Activated T-helper 1 cell treated with Interleukin-2 at 50 U/mL for 16 hours (primary cell): ENCODE measurements around the gene SNX7.

ENCODE experiments used
- DNase-seq: peaks from one replicate; pipeline ENCODE4 v3.0.0-alpha.2; 2020; ENCODE audit warnings: low read depth

SNX7 gene, protein sequence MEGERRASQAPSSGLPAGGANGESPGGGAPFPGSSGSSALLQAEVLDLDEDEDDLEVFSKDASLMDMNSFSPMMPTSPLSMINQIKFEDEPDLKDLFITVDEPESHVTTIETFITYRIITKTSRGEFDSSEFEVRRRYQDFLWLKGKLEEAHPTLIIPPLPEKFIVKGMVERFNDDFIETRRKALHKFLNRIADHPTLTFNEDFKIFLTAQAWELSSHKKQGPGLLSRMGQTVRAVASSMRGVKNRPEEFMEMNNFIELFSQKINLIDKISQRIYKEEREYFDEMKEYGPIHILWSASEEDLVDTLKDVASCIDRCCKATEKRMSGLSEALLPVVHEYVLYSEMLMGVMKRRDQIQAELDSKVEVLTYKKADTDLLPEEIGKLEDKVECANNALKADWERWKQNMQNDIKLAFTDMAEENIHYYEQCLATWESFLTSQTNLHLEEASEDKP

DNA sequence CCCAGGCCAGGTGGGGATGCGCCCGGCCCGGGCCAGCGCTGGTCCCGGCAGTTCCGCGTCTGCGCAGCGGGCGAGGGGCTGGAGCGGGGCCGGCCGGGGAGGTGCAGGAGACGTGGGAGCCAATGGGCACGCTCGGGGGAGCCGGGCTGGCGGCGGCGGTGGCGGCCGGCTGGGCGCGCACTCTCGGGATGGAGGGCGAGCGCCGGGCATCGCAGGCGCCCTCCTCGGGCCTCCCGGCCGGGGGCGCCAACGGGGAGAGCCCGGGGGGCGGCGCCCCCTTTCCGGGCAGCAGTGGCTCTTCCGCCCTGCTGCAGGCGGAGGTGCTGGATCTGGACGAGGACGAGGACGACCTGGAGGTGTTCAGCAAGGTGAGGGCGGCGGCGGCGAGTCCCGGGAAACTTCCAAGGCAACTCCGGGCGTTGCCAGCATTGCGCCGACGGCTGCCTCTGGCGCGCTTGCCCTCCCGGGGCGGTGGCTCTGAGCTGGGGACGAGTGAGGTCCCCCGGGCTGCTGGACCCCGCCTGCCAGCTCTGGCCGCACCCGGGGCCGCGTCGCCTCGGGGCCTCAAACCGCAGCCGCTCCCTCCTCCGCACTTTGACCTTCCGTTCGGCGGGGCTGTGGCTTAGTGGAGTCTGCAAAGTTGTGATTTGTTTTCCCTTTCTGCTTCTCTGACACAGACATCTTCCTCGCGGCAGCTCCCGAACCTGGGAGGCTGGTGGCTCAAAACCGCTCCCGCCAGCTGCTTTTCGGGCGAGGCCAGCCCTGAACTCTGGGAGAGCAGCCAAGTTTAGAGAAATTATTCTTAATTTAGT lies at the start of gene SNX7:
Gene SNX7, plus strand, starts transcription at position 178 of the 812 bp plus-strand sequence. Its CDS starts 11 bp downstream, at position 189.
- no peak for DNase-seq

DNA sequence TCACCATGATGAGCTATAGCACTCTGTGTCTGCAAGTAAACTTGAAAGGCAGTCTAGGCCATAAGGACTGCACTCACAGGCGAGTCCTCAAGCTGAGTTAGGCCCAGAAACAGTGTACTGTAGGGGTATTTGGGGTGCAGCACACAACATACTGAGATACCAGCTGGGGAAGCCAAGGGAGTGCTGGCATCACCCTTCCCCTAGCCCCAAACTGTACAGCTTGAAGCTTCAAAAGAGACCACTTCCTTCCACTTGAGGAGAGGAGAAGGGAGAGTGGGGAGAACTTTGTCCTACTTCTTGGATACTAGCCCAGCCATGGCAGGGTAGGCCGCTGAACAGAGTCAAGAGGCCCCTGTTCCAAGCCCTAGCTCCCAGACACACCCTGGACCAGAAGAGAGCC lies 24.2 kb upstream of the SNX7 start:
- no peak for DNase-seq

DNA sequence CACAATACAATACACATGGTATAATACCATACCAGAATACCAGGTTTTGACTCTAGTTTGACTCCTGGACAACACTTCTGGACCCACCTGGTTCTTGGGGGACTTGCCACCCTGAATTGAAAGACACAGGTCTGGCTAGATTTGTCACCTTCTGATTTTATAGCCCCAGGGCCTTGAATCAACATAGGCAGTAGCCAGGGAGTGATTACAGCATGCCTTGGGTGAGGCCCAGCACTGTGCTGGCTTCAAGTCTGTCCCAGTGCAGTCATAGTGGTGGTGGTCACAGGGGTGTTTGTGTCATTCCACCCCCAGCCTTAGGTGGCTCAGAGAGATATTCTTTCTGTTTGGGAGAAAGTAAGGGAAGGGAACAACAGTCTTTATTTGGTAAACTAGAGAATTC lies 23.3 kb upstream of the SNX7 start:
- DNase-seq = no peak

DNA sequence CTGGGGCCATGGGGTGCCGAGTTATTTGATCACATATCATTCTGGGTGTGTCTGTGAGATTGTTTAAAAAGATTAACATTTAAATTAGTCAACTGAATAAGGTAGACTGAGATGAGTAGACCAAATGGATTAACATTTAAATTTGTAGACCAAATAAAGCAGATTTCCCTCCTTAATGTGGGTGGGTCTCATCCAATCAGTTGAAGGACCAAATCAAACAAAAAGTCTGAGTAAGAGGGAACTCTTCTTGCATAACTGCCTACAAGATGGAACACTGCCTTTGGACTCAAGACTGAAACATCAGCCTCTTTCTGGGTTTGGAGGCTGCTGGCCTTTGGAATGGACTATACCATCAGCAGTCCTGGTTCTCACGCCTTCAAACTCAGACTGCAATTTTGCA lies 17.0 kb upstream of the SNX7 start:
- DNase-seq = no peak

DNA sequence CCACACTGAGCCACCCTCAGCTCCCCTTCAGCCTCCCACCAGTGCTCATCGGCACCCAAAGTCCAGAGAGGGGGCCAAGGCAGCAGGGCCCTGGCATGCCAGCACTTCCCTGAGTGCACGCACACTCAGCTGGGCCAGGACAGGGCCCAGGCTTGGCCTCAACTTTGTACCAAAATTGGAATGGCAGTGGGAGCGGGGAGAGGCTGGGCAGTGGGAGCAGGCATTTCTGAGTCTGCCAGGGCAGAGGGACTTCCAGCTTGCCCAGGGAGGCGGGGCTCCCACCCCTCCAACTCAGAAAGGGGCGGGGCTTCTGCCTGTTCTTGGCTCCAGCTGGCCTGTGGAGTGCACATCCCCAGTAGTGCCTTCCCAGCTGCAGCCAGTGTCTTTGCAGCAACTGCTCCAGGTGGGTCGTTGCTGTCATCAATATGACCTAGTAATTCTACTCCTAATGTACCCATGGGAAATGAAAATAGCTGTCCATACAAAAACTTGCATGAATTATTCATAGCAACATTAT lies 10.3 kb upstream of the SNX7 start:
- no peak for DNase-seq

- no peak for DNase-seq
Measured at GRCh38 chr1:98653123-98653522, 8.4 kb upstream of the SNX7 start.

GRCh38 chr1:98659879-98660278 lies 1.6 kb upstream of the SNX7 start:
- no peak for DNase-seq

DNA sequence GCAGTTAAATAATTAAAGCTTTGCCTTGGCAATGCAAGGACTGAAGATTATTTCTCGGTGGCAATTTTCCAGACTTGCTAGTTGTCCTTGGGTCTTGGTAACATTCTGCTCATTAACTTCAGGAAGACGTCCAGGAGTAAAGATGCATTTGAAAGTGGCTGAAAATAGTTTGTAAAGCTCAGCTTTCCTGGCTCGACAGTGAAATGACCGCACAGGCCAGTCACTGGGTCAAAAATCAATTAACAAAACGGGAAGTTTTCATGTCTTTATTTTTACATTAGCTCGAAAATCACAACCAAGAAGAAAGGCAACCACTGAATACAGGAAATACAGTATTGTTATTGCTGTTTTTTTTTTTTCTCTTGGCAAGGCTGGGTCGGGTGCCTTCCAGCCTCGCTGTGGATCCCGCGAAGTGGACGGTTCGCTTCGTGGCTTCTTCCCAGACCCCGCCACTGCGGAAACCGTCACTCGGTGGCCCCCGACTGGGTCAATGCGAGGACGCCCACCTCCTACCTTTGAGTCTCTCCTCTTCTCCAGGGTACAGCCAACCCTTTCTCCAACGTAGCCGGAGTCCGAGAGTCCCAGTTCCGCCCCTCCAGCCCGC lies 479 bp upstream of the SNX7 start:
- DNase-seq = no peak

- DNase-seq = no peak
Measured at GRCh38 chr1:98662356-98662670, 792 bp downstream of the SNX7 start.

- no peak for DNase-seq
Measured at GRCh38 chr1:98668733-98669132, 7.2 kb downstream of the SNX7 start.

DNA sequence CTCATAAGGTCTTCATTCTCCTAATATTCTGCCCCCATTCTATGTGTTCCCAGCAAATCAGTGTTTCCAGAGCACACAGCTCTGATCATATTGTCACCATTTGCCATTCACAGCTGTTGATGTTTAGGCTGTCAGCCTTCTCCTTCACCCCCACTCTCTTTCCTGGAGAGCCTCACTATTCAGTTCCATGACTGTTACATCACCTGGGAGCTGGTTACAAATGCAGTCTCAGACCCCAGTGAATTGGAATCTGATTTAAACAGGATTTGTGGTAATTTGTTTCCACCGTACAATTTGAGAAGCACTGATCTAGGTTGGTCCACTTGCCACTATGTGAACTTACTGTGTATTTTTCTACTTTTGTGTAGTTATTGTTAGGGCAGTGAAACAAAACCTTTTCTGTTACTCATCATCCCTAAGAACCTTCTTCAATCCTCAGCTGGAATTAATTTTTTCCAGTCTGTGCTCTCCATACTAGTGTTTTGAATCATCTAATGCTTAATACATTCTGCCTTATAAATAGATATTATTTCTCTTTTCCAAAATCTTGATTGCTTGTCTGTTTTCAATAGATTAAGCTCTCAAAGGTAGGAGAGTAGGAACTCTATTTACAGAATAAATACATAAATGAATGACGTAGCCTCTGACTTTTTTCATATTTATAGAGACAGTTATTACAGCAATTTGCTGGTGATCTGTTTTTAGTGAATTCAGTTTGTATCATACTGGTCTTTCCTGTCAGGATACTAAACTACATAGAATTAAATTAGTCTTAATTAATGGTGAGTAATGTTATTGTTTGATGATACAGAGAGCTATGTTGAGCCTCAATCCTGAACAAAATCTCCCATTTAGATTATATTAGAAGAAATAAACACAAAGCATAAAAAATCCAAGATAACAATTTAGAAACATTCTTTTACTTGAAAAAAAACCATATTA lies 8.1 kb downstream of the SNX7 start:
- no peak for DNase-seq

GRCh38 chr1:98672189-98672588 lies 10.7 kb downstream of the SNX7 start:
- no peak for DNase-seq

- DNase-seq = no peak
Measured at GRCh38 chr1:98674075-98674781, 12.7 kb downstream of the SNX7 start.

DNA sequence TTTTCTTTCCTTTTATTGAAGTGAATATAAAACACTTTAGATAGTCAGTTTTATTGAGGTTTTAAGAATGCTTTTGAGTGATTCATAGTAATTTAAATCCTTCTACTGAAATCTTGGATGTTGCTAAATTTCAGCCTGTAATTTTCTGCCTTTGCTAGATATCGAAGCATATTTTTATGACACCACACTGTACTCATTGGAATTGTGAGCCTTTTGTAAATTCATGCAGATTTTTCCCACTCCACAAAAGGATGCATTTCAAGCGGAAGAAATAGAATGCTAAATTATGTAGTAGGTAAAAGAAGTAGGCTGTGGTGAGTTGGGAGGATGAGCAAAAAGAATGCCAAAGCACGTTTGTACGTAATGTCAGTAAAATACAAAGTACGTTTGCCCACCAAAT lies 13.8 kb downstream of the SNX7 start:
- no peak for DNase-seq

DNA sequence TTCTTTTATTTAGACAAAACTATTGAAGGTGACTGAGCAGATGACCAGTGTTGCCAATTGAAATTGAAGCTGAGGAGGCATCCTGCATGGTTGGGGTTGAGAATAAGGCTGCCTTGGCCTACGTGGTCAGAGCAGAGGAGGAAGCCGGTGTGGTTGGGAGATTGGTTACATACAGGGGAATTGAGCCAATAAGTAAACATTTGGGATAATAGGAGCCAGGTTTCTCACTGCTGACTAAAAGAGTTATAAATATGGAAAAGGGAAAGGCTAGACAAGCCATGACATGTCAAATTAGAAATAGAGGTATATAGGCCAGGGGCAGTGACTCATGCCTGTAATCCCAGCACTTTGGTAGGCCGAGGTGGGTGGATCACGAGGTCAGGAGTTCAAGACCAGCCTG lies 15.8 kb downstream of the SNX7 start:
- DNase-seq = no peak

DNA sequence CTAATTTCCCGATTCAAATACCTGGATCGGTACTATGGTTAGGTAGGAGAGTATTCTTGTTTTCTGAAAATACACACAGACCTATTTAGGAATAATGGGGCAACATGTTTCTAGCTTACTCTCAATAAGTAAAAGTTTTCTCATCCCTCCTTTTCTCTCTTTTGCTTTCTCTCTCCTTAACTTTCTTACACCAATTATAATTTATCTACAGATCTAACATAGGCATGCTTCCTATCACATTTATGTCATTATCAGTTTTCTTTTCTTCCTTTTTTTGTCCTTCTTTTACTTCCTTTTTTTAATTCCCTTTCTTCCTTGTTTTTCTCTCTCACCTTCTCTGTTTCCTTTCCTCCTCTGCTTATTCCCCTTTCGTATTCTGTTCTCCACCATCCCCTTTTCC lies 20.3 kb downstream of the SNX7 start:
- no peak for DNase-seq

DNA sequence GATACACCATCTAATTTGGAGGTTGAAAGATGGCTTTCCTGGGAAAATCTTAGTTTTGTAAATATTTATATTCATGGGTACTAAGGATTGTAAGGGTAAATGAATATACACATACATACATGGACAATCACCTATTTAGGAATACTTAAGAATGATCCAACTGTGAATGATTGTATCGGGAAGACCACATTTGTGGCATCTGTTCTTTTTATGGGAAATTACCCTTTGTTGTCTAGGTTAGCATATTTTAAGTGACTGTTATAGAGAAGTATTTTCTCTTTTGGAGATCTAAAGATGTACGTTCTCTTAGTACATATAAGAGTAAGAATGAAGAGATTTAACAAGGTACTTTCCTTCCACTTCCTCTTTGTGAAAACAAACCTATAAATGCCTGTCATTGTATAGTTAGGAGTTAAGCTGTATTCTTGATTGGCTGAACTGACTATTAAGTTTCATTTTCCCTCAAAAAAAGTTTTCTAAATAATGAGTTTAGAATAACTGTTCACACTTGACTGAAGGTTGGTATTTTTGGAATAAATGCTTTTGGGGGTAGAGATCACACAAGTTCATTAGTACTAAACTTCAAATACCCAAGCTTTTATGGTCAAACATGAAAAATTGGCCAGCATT lies 26.7 kb downstream of the SNX7 start:
- DNase-seq = no peak

- no peak for DNase-seq
Measured at GRCh38 chr1:98690576-98690975, 29.1 kb downstream of the SNX7 start.

DNA sequence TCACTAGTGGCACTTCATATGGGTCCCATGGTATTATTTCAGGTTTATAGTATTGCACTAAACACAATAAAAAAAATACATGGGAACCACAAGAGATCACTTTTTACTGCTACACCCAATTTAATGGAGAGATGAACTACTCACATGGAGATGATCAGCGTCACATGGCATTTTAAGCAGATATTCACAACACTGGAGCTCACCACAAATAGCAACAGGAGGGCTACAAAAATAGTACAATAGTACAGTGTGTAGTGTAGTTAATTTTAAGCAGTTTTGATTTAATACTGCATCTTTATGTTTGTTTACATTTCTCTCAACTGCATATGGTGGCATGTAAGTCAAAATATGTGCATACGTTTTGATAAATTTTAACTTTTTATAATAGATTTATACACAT lies 31.0 kb downstream of the SNX7 start:
- no peak for DNase-seq

DNA sequence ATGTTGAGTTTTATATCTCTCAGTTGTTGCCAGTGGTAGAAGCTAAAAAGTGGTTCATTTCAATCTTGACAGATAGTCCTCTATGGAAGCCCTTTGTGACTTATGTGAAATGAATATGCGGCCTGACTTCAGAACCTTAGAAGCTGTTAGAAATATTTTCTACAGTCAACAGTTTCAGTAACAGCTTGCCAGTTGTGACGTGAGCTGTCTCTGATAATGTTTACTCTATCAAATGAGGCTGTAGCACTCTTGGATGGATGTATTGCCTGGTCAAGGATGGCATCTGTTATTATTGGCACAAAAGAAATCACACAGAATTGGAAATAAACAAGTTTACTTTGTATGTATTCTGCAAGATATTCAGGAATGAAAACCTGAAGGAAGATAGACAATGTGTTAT lies 31.9 kb downstream of the SNX7 start:
- DNase-seq = no peak

GRCh38 chr1:98696077-98696476 lies 34.6 kb downstream of the SNX7 start:
- DNase-seq = no peak
